Right lobe of liver (tissue), 4 donors: ENCODE results near the gene FHL1.

ENCODE experiments used
- POLR2A ChIP-seq: fragments of 450-650 bp; IDR thresholded peaks from one replicate; pipeline ENCODE4 v1.6.1; 2017; ENCODE audit warnings: antibody characterized with exemption, mild to moderate bottlenecking
- TF ChIP-seq, protein P1 (sequence below), 4 donors: fragments of 200-600 bp in 3 of 4; fragments of 450-650 bp in 1 of 4; IDR thresholded peaks; one replicate each; pipeline versions ENCODE4 v1.5.1 to v1.8.0; 2016 to 2022; ENCODE audit warnings: antibody characterized with exemption in 4 of 4, mild to moderate bottlenecking in 2 of 4
- donor health status: DM: no; HTN: no; CAD: no.
- donor health status: DM: no; HTN: no; CAD: no.
- donor health status: DM: no; HTN: yes; CAD: no.

DNA sequence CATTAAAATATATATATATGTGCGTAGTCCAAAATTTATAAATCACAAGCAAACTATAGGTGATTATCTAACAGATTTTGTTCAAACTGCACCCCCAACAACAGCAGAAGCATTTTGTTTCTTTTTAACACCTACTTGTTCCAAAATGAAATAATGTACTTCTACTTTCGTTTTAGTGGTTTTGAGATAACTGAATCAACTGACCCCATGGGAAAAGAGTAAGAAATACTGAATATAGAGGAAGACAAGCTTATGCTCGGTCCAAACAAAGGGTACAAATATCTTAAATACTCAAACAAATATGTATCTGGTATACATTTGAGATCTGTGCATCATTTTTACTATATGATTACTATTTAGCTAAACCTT lies 81.5 kb downstream of the FHL1 start:
- TF ChIP-seq POLR2A, result no peak
- TF ChIP-seq, protein P1, sequence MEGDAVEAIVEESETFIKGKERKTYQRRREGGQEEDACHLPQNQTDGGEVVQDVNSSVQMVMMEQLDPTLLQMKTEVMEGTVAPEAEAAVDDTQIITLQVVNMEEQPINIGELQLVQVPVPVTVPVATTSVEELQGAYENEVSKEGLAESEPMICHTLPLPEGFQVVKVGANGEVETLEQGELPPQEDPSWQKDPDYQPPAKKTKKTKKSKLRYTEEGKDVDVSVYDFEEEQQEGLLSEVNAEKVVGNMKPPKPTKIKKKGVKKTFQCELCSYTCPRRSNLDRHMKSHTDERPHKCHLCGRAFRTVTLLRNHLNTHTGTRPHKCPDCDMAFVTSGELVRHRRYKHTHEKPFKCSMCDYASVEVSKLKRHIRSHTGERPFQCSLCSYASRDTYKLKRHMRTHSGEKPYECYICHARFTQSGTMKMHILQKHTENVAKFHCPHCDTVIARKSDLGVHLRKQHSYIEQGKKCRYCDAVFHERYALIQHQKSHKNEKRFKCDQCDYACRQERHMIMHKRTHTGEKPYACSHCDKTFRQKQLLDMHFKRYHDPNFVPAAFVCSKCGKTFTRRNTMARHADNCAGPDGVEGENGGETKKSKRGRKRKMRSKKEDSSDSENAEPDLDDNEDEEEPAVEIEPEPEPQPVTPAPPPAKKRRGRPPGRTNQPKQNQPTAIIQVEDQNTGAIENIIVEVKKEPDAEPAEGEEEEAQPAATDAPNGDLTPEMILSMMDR (IDR thresholded peaks at IDR 0.05), result no peak
